ENCODE data around the gene PEX7. TPM values are rescaled to one million over a fixed set of nuclear protein-coding genes. Genes with fewer than 3 reads are reported as not detected.

PEX7 gene
- total and polyA plus RNA-seq, 2 experiments from 2014 or later, result 11.8 to 13.5 TPM

- TF ChIP-seq, protein P1, sequence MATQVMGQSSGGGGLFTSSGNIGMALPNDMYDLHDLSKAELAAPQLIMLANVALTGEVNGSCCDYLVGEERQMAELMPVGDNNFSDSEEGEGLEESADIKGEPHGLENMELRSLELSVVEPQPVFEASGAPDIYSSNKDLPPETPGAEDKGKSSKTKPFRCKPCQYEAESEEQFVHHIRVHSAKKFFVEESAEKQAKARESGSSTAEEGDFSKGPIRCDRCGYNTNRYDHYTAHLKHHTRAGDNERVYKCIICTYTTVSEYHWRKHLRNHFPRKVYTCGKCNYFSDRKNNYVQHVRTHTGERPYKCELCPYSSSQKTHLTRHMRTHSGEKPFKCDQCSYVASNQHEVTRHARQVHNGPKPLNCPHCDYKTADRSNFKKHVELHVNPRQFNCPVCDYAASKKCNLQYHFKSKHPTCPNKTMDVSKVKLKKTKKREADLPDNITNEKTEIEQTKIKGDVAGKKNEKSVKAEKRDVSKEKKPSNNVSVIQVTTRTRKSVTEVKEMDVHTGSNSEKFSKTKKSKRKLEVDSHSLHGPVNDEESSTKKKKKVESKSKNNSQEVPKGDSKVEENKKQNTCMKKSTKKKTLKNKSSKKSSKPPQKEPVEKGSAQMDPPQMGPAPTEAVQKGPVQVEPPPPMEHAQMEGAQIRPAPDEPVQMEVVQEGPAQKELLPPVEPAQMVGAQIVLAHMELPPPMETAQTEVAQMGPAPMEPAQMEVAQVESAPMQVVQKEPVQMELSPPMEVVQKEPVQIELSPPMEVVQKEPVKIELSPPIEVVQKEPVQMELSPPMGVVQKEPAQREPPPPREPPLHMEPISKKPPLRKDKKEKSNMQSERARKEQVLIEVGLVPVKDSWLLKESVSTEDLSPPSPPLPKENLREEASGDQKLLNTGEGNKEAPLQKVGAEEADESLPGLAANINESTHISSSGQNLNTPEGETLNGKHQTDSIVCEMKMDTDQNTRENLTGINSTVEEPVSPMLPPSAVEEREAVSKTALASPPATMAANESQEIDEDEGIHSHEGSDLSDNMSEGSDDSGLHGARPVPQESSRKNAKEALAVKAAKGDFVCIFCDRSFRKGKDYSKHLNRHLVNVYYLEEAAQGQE (IDR thresholded peaks at IDR 0.05; ENCODE audit: unreplicated experiment), result no peak
- TF ChIP-seq ZNF331 (CRISPR knock-in tag; IDR thresholded peaks at IDR 0.05; ENCODE audit: low read depth), result no peak
- TF ChIP-seq JUNB (IDR thresholded peaks at IDR 0.05; ENCODE audit: unreplicated experiment), result no peak
- TF ChIP-seq CTCF (conservative IDR thresholded peaks at IDR 0.05; ENCODE audit: low read depth in 2 of 2), result no peak
- TF ChIP-seq NANOG (IDR thresholded peaks at IDR 0.05; ENCODE audit: borderline replicate concordance), result no peak
- TF ChIP-seq CREB1 (CRISPR knock-in tag; IDR thresholded peaks at IDR 0.05; ENCODE audit: low read depth), result no peak
- no peak for TF ChIP-seq EZH2phosphoT487 (IDR thresholded peaks at IDR 0.05; ENCODE audit: unreplicated experiment)
- no peak for TF ChIP-seq POLR2AphosphoS5 (IDR thresholded peaks at IDR 0.05; ENCODE audit: low read depth)
- no peak for TF ChIP-seq ZNF114 (CRISPR knock-in tag; IDR thresholded peaks at IDR 0.05)
Observed at GRCh38 chr6:136866872-136867416, 44.6 kb downstream of the PEX7 start (continued).

DNA sequence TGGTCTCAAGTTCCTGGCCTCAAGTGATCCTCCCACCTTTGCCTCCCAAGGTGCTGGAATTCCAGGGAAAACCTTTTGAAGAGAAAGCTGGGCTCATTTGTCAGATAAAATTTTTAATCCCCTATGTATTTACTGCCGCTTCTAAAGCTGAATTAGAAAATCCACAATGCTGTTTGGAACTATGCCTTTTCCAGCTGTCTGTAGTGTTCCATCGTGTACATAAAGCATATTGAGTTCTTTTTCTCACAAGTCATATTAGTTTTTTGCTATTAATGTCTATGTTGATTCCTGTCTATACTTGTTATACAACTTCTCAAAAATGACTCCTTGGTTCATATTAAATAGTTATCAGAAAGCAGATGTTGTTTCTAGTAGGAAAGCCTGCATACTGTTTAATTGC, 47.1 kb downstream of the PEX7 start:
- H3K27ac ChIP-seq (ENCODE audit: low read depth), result no peak overlapping the region
- no peaks in the 10 kb centered on the region for H3K4me1 ChIP-seq (ENCODE audit: insufficient read depth)
- H3K27me3 ChIP-seq (ENCODE audit: insufficient read depth), result no peaks in the 10 kb centered on the region
- no peaks in the 10 kb centered on the region for H4K20me1 ChIP-seq (replicated peaks; ENCODE audit: insufficient read depth)
- no peak overlapping the region for H3K4me2 ChIP-seq
- DNase-seq (ENCODE audit: low spot score) (no peak), ATAC-seq (no peak)
- no peak overlapping the region for H2AFZ ChIP-seq
- Mint-ChIP-seq H3K36me3 (ENCODE audit: low read depth) (peaks cover 20% of the 10 kb centered on the region; the same call in 2 of the 3 replicates), H3K27ac (no peak overlapping the region), H3K27me3 (ENCODE audit: insufficient read depth, low read depth, poor library complexity) (no peaks in the 10 kb centered on the region), H3K9me3 (peaks cover 8% of the 10 kb centered on the region; the same call in 2 of the 3 replicates), H3K4me3 (no peak overlapping the region), H3K4me1 (no peaks in the 10 kb centered on the region)
- no peaks in the 10 kb centered on the region for H3K79me2 ChIP-seq (replicated peaks; ENCODE audit: insufficient read depth)
- no peaks in the 10 kb centered on the region for H3F3A ChIP-seq (replicated peaks; ENCODE audit: low read depth)
- H3K9me2 ChIP-seq (ENCODE audit: insufficient read depth), result no peaks in the 10 kb centered on the region
- no peak overlapping the region for H3K4me3 ChIP-seq
- peaks cover 10% of the 10 kb centered on the region; the same call in 1 of the 2 replicates for H3K36me3 ChIP-seq (ENCODE audit: insufficient read depth)
- TF ChIP-seq ETS1 (IDR thresholded peaks at IDR 0.05) (no peak), STAT1 (IDR thresholded peaks at IDR 0.05; ENCODE audit: unreplicated experiment) (no peak), EZH2 (IDR thresholded peaks at IDR 0.05; ENCODE audit: low read depth, unreplicated experiment) (no peak), CTCF (conservative IDR thresholded peaks at IDR 0.05; ENCODE audit: low read depth in 2 of 2) (no peak), NANOG (IDR thresholded peaks at IDR 0.05; ENCODE audit: borderline replicate concordance) (no peak), ZNF331 (CRISPR knock-in tag; IDR thresholded peaks at IDR 0.05; ENCODE audit: low read depth) (no peak), CREB1 (CRISPR knock-in tag; IDR thresholded peaks at IDR 0.05; ENCODE audit: low read depth) (no peak)
- TF ChIP-seq, protein P1 (IDR thresholded peaks at IDR 0.05; ENCODE audit: unreplicated experiment), result no peak
